GM23338 (cell line): Measurements from ENCODE around the gene PKP2. TPM values are rescaled to one million over a fixed set of nuclear protein-coding genes. Genes with fewer than 3 reads are reported as not detected.
A peak's percentile ranks its signal among the peaks of the same experiment; 100 is the strongest.

Experiments
- ATAC-seq: fragments of 200-7000 bp; cut with Tn5 transposase; 3 replicates; pipeline ENCODE4 v1.9.1; 2020
- DNase-seq: peaks from one replicate; pipeline ENCODE4 v3.0.0-alpha.2; 2015; ENCODE audit warnings: low spot score
- H2AFZ ChIP-seq: fragments of 200-600 bp; sonication (generic); 2 replicates; pipeline ENCODE4 v1.8.0; 2016; ENCODE audit warnings: antibody characterized with exemption, mild to moderate bottlenecking, moderate library complexity
- H3F3A ChIP-seq: fragments of 200-600 bp; sonication (generic); replicated peaks from 2 replicates; pipeline ENCODE4 v1.8.0; 2017; ENCODE audit warnings: antibody characterized with exemption, mixed run types, low read depth
- H3K27ac ChIP-seq: fragments of 200-600 bp; sonication (generic); 2 replicates; pipeline ENCODE4 v1.6.1; 2016; ENCODE audit warnings: low read depth
- H3K27me3 ChIP-seq: fragments of 200-600 bp; sonication (generic); 2 replicates; pipeline ENCODE4 v1.8.0; 2016; ENCODE audit warnings: mild to moderate bottlenecking, mixed run types, moderate library complexity; ENCODE audit not compliant: insufficient read depth
- H3K36me3 ChIP-seq: fragments of 200-600 bp; sonication (generic); 2 replicates; pipeline ENCODE4 v1.8.0; 2016; ENCODE audit warnings: mild to moderate bottlenecking; ENCODE audit not compliant: insufficient read depth
- H3K4me1 ChIP-seq: fragments of 200-600 bp; sonication (generic); 2 replicates; pipeline ENCODE4 v1.8.0; 2016; ENCODE audit warnings: mild to moderate bottlenecking, moderate library complexity; ENCODE audit not compliant: insufficient read depth
- H3K4me2 ChIP-seq: fragments of 200-600 bp; sonication (generic); 2 replicates; pipeline ENCODE4 v1.7.1; 2017; ENCODE audit warnings: mixed run types
- H3K4me3 ChIP-seq: fragments of 200-600 bp; sonication (generic); 2 replicates; pipeline ENCODE4 v1.6.1; 2016; ENCODE audit warnings: mixed run types
- H3K79me2 ChIP-seq: fragments of 200-600 bp; sonication (generic); replicated peaks from 2 replicates; pipeline ENCODE4 v1.8.0; 2017; ENCODE audit warnings: mild to moderate bottlenecking; ENCODE audit not compliant: insufficient read depth
- H3K9me2 ChIP-seq: fragments of 200-600 bp; sonication (generic); 2 replicates; pipeline ENCODE4 v1.8.0; 2017; ENCODE audit not compliant: insufficient read depth
- H4K20me1 ChIP-seq: fragments of 200-600 bp; sonication (generic); replicated peaks from 2 replicates; pipeline ENCODE4 v1.8.0; 2017; ENCODE audit warnings: mild to moderate bottlenecking; ENCODE audit not compliant: insufficient read depth
- H3K27ac Mint-ChIP-seq: 2 replicates; pipeline ENCODE4 v1.8.0; 2020; ENCODE audit warnings: inconsistent platforms, mild to moderate bottlenecking, moderate library complexity, mixed read lengths
- H3K27me3 Mint-ChIP-seq: 3 replicates; pipeline ENCODE4 v1.8.0; 2022; ENCODE audit warnings: low read depth, mild to moderate bottlenecking, moderate library complexity, mixed read lengths, inconsistent platforms; ENCODE audit not compliant: insufficient read depth, poor library complexity
- H3K36me3 Mint-ChIP-seq: 3 replicates; pipeline ENCODE4 v1.8.0; 2021; ENCODE audit warnings: low read depth, mild to moderate bottlenecking, inconsistent platforms, moderate library complexity, mixed read lengths
- H3K4me1 Mint-ChIP-seq: 3 replicates; pipeline ENCODE4 v1.8.0; 2020; ENCODE audit warnings: mild to moderate bottlenecking, inconsistent platforms, mixed read lengths
- H3K4me3 Mint-ChIP-seq: 3 replicates; pipeline ENCODE4 v1.8.0; 2021; ENCODE audit warnings: moderate library complexity, mild to moderate bottlenecking, inconsistent platforms, mixed read lengths
- H3K9me3 Mint-ChIP-seq: 3 replicates; pipeline ENCODE4 v1.8.0; 2020; ENCODE audit warnings: moderate library complexity, mild to moderate bottlenecking, inconsistent platforms, mixed read lengths
- CREB1 ChIP-seq: fragments of 250-450 bp; sonication (Bioruptor Pico); IDR thresholded peaks from 2 replicates; pipeline ENCODE4 v1.5.0; 2020; ENCODE audit warnings: low read depth, mild to moderate bottlenecking, moderate library complexity
- CTCF ChIP-seq, 2 experiments: fragments of 200-600 bp in 1 of 2; sonication (generic) in 1 of 2; conservative IDR thresholded peaks; 2 replicates each; pipeline versions ENCODE4 v1.5.1 to v1.6.1; 2016 to 2017; ENCODE audit warnings: antibody characterized with exemption in 2 of 2, low read depth in 2 of 2, mild to moderate bottlenecking in 2 of 2, moderate library complexity in 1 of 2
- ETS1 ChIP-seq: IDR thresholded peaks from 2 replicates; pipeline ENCODE4 v1.6.1; 2016; ENCODE audit warnings: antibody characterized with exemption
- EZH2 ChIP-seq: fragments of 200-600 bp; sonication (generic); IDR thresholded peaks from one replicate; pipeline ENCODE4 v1.8.0; 2017; ENCODE audit warnings: antibody characterized with exemption, mild to moderate bottlenecking, low read depth; ENCODE audit not compliant: unreplicated experiment
- EZH2phosphoT487 ChIP-seq: fragments of 200-600 bp; sonication (generic); IDR thresholded peaks from one replicate; pipeline ENCODE4 v1.8.1; 2018; ENCODE audit warnings: antibody characterized with exemption; ENCODE audit not compliant: unreplicated experiment
- JUNB ChIP-seq: IDR thresholded peaks from one replicate; pipeline ENCODE4 v1.6.1; 2016; ENCODE audit warnings: antibody characterized with exemption; ENCODE audit not compliant: unreplicated experiment
- NANOG ChIP-seq: IDR thresholded peaks from 2 replicates; pipeline ENCODE4 v1.6.1; 2016; ENCODE audit warnings: antibody characterized with exemption, borderline replicate concordance
- POLR2AphosphoS5 ChIP-seq: IDR thresholded peaks from 2 replicates; pipeline ENCODE4 v1.6.1; 2016; ENCODE audit warnings: antibody characterized with exemption, low read depth
- REST ChIP-seq: IDR thresholded peaks from one replicate; pipeline ENCODE4 v1.6.1; 2018; ENCODE audit warnings: antibody characterized with exemption; ENCODE audit not compliant: unreplicated experiment
- ZNF114 ChIP-seq: fragments of 250-450 bp; sonication (Bioruptor Pico); IDR thresholded peaks from 2 replicates; pipeline ENCODE4 v1.5.0; 2020; ENCODE audit warnings: mild to moderate bottlenecking, moderate library complexity
- ZNF331 ChIP-seq: fragments of 250-450 bp; sonication (Bioruptor Pico); IDR thresholded peaks from 2 replicates; pipeline ENCODE4 v1.5.0; 2020; ENCODE audit warnings: low read depth, mild to moderate bottlenecking, moderate library complexity
- long read RNA-seq: library from polyadenylated mRNA; unstranded; transcript quantifications from one replicate; pipeline ENCODE4 v2.0.0, GENCODE V29; 2020; ENCODE audit not compliant: unreplicated experiment
- polyA plus RNA-seq: library from polyadenylated mRNA; unstranded; fragments of >200 nt; fragmentation: Nextera tagmentation; extraction: Ambion mirVana; gene quantifications from 2 replicates; pipeline ENCODE4 v1.2.1, GENCODE V29; 2016
- total RNA-seq: library from RNA; depleted of rRNA; stranded (reverse); fragments of >200 nt; shearing (Covaris generic); gene quantifications from 2 replicates; pipeline ENCODE4 v1.2.3, GENCODE V29; 2014; rRNA removed

The PKP2 gene
- total RNA-seq (47.6 and 49.9 TPM in 2 replicates), polyA plus RNA-seq (17.8 and 24.6 TPM in 2 replicates)
- long read RNA-seq, full-length matches to known transcripts: 6 of 8 reads
- long read RNA-seq, partial matches to known transcripts: 1 of 8 reads
- long read RNA-seq, other reads (novel, unspliced or antisense): 1 of 8 reads

GRCh38 chr12:32896432-32897280, at the start of gene PKP2:
Gene PKP2, minus strand, starts transcription at chr12:32896777. Its CDS starts 46 bp downstream, at chr12:32896731.
- H3K4me1 Mint-ChIP-seq: peaks cover 52% of the 10 kb centered on the region
- TF ChIP-seq POLR2AphosphoS5 (peak; percentile 57), EZH2phosphoT487 (no peak)
- peaks cover 32% of the 10 kb centered on the region for H3K4me1 ChIP-seq
- peaks cover 9% of the 10 kb centered on the region for H3K27me3 Mint-ChIP-seq
- peak; percentile 70 for ATAC-seq
- no peaks in the 10 kb centered on the region; the same call in 2 of the 3 replicates for H3K36me3 Mint-ChIP-seq
- no peaks in the 10 kb centered on the region for H3K27me3 ChIP-seq
- peak within 1 kb of the TSS; percentile 91 for H3K4me3 Mint-ChIP-seq
- H3K27ac Mint-ChIP-seq: peak within 1 kb of the TSS; percentile 88
- H3K9me3 Mint-ChIP-seq: no peaks in the 10 kb centered on the region
- no peaks in the 10 kb centered on the region for H4K20me1 ChIP-seq
- no peaks in the 10 kb centered on the region for H3K9me2 ChIP-seq
- H3K4me3 ChIP-seq: peak within 1 kb of the TSS; percentile 76
- peak within 1 kb of the TSS; percentile 89 for H3K4me2 ChIP-seq
- DNase-seq: peak; percentile 89
- no peaks in the 10 kb centered on the region for H3K36me3 ChIP-seq
- H3K27ac ChIP-seq: 0 out of 2 replicates have a peak within 1 kb of the TSS, but pooled peaks have one; percentile 20
- no peaks in the 10 kb centered on the region for H3F3A ChIP-seq
- H2AFZ ChIP-seq: peak within 1 kb of the TSS; percentile 82
- H3K79me2 ChIP-seq: peaks cover 26% of the 10 kb centered on the region

GRCh38 chr12:32944195-32944594, 47.6 kb upstream of the PKP2 start:
- Histone ChIP-seq H3K27ac (no peak overlapping the region), H3K4me3 (no peak overlapping the region), H3F3A (no peaks in the 10 kb centered on the region), H3K36me3 (no peaks in the 10 kb centered on the region), H2AFZ (no peak overlapping the region), H3K79me2 (no peaks in the 10 kb centered on the region), H4K20me1 (no peaks in the 10 kb centered on the region), H3K4me1 (no peaks in the 10 kb centered on the region), H3K4me2 (no peak overlapping the region), H3K9me2 (no peaks in the 10 kb centered on the region), H3K27me3 (no peaks in the 10 kb centered on the region)
- Mint-ChIP-seq H3K4me3 (no peak overlapping the region), H3K27me3 (peaks cover 7% of the 10 kb centered on the region), H3K4me1 (no peaks in the 10 kb centered on the region), H3K36me3 (no peaks in the 10 kb centered on the region), H3K27ac (no peak overlapping the region), H3K9me3 (no peaks in the 10 kb centered on the region)
- no peak for ATAC-seq
- DNase-seq: no peak
- TF ChIP-seq EZH2 (no peak), CTCF (conservative IDR thresholded peaks at IDR 0.05; ENCODE audit: low read depth in 2 of 2) (no peak), ETS1 (no peak), JUNB (no peak), ZNF114 (no peak), ZNF331 (CRISPR knock-in tag) (no peak), REST (no peak), NANOG (no peak), CREB1 (CRISPR knock-in tag) (no peak), POLR2AphosphoS5 (no peak)
